Kidney tubule cell (primary cell): ENCODE data around the gene SGCA.

Source experiments
- DNase-seq: peaks from one replicate; pipeline ENCODE4 v3.0.0-alpha.2; 2018; ENCODE audit warnings: low spot score

SGCA gene

GRCh38 chr17:50182783-50183420 is 17.1 kb downstream of the SGCA start:
- no peak for DNase-seq

- no peak for DNase-seq
These were observed 17.7 kb downstream of the SGCA start for GRCh38 chr17:50183421-50183994.

GRCh38 chr17:50184064-50184463 is 18.3 kb downstream of the SGCA start:
- DNase-seq = no peak

GRCh38 chr17:50184611-50185398 is 19.0 kb downstream of the SGCA start:
- no peak for DNase-seq

- DNase-seq = no peak
These were observed 20.0 kb downstream of the SGCA start for GRCh38 chr17:50185631-50186471.

GRCh38 chr17:50186661-50187393 is 21.0 kb downstream of the SGCA start:
- DNase-seq = no peak

GRCh38 chr17:50187394-50187725 is 21.6 kb downstream of the SGCA start:
- no peak for DNase-seq

GRCh38 chr17:50187751-50188530 is 22.1 kb downstream of the SGCA start:
- no peak for DNase-seq

- no peak for DNase-seq
These were observed 22.7 kb downstream of the SGCA start for GRCh38 chr17:50188531-50188920.

- no peak for DNase-seq
These were observed 23.2 kb downstream of the SGCA start for GRCh38 chr17:50188921-50189549.

- DNase-seq = no peak
These were observed 23.9 kb downstream of the SGCA start for GRCh38 chr17:50189550-50190292.

GRCh38 chr17:50190293-50190602 is 24.4 kb downstream of the SGCA start:
- no peak for DNase-seq

GRCh38 chr17:50190603-50191358 is 25.0 kb downstream of the SGCA start:
- DNase-seq = no peak

- DNase-seq = no peak
These were observed 25.7 kb downstream of the SGCA start for GRCh38 chr17:50191359-50192143.

GRCh38 chr17:50192144-50192617 is 26.4 kb downstream of the SGCA start:
- no peak for DNase-seq

- DNase-seq = no peak
These were observed 26.9 kb downstream of the SGCA start for GRCh38 chr17:50192618-50193291.

- no peak for DNase-seq
These were observed 28.5 kb downstream of the SGCA start for GRCh38 chr17:50194140-50194933.
